Mesenteric fat pad (tissue), 1 donor: Measurements from ENCODE around the gene PAX8. TPM values are rescaled to one million over a fixed set of nuclear protein-coding genes. Genes with fewer than 3 reads are reported as not detected.

Experiments
- DNase-seq: peaks from one replicate; pipeline ENCODE4 v3.0.0-alpha.2; 2020; ENCODE audit warnings: low spot score
- total RNA-seq: library from RNA; stranded (reverse); fragmentation: NEBNext Ultra II Directional; extraction: Animal tissue kit (Norgen Biotek cat#: 25700); gene quantifications from one replicate; pipeline ENCODE4 v1.2.1, GENCODE V29; 2021
- donor health status: DM: yes; HTN: yes; CAD: no.

Gene PAX8
- total RNA-seq, 1 donor from 2014 or later, result 5.3 TPM

DNA sequence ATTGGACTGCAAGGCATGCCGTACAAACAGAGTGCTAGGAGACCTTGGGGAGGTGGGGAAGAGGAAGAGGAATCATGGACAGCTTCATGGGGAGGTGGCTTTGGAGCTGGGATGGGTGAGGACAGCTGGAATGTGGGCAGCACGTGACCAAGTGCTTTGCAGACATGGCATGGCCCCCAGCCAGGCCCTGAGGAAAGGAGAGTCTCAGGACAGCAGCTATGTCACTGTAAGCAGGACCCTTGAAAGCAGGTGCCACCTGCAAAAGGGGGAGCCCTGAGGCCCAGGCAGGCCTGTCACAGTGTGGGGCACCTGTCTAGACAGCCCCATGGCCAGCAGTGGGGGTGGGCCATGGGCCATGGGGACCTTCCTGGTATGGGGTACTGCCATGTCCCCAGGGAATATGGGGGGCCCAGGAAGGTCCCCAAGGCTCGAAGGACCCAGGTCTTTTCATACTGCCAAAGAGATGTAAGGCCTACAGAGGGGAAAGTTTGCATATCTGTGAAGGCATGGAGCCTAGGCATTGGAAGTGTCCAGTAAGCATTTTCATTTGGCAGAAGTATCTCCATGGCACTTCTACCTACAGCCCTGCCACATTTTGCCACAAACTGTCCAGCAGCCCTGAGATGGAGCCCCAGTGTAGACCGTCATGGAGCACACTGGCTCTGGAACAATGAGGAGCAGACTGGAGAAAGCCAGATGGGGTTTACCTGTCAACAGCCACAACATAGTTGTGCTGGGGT is 9.9 kb downstream of the PAX8 start:
- DNase-seq, result no peak

DNA sequence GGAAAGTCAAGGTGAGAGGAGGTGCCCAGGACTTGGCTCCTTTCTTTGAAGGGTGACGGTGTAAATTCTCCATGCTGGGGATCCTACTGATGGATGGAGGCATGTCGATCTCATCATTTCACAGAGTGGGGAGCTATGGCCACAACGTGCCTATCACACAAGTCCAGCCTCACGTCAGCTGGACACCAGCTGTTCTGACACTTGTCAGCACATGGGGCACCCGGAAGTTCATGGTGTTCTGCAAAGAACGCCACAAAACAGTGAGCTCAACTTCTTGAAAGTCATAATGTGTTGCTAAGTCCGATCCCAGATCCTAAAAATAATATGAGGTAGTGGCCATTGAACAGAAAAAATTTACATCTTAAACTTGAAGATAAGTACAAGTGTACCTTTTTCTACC is 12.3 kb downstream of the PAX8 start:
- no peak for DNase-seq

DNA sequence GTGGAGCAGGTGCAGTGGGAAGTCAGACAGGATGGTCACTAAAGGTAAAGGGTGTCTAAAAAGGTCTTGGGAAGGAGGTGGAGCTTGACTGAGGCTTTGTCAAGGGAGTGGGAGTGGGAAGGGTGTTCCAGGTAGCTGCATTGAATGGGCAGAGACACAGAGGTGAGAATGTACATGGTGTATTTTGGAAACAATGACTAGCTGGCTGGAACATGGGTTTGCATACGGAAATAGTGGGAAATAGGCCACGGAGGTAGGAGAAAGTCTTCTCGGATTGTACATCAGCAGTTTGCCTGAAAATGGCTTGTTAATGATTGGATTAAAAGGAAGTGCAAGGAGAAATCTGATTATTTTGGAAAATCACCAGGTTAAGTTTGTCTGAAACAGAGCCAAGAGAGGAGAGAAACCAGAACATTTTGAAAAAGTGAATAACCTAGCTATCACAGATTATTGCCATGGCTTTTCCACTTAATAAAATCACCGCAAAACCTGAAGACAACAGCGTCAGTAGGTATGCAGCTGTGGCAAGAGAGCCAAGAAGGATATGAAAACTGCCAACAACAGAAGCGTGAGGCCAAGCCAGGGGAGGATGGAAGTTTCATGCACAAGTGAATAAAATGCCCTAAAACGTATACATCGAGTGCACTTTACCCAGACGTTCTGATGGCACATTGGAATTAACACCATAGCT is 13.9 kb downstream of the PAX8 start:
- no peak for DNase-seq

DNA sequence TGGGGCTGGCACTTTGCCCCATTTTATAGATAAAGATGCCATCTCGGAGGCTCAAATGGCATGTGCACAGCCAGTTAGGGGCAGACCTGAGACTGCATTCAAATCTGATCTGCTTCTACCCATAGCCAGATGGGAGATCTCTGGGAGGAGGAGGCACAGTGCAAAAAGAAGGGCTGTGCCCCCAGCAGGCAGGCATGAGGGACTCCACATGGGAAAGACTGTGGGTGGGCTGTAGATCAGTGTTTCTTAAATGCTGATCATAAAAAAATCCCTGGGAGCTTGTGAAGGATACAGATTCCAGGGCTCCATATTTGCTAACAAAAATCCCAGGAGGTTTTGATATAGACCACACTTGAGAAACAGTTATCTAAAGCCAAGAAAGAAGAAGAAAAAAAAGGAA is 15.2 kb downstream of the PAX8 start:
- no peak for DNase-seq

DNA sequence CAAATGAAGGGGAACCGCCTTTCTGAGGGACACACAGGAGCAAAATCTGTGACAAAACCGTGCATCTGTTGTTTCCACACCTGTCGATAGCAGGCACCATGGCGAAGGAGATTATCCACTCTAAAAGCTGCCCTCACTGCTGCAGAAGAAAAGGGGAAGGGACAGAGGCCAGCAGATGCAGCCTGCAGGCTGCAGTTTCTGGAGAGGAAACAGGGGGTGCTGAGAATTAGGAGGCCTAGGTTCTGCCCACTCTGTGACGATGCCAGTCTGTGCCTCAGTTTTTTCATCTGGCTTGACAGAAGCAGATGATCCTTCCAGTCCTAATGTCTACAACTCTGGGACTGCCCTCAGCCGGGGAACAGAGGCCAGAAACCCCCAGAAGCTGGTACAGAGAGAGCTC is 17.7 kb downstream of the PAX8 start:
- no peak for DNase-seq

DNA sequence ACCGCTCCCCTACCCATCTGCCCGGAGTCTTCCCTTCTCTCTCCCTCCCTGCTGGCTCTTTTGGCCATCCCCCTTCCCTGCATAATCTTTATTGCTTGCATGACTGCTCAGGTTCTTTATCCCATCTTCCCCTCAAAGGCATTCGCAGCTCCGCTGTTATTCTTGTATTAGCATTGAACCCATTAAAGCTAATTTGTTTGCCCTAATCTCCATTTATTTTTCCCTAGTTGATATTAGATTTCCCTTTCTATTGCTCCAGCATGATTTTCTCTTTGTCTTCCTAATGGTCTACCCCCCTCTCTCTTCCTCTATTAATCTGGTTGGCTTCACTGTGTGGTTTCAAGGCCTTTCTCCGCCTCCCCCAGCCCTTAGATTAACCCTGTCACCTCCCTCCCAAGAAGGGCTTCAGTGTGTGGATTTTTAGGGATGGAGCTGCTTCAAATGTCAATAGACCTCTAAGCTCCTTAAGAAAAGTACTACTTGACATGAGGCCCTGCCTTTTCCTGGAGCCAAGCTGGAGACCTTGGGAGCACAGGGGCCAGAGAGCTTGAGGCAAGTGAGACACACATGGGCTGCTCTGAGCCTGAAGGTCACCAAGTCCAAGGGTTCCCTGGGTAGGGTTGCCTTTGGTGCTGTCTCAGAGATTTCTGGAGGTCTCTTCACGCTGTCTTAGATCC is 20.1 kb downstream of the PAX8 start:
- no peak for DNase-seq

DNA sequence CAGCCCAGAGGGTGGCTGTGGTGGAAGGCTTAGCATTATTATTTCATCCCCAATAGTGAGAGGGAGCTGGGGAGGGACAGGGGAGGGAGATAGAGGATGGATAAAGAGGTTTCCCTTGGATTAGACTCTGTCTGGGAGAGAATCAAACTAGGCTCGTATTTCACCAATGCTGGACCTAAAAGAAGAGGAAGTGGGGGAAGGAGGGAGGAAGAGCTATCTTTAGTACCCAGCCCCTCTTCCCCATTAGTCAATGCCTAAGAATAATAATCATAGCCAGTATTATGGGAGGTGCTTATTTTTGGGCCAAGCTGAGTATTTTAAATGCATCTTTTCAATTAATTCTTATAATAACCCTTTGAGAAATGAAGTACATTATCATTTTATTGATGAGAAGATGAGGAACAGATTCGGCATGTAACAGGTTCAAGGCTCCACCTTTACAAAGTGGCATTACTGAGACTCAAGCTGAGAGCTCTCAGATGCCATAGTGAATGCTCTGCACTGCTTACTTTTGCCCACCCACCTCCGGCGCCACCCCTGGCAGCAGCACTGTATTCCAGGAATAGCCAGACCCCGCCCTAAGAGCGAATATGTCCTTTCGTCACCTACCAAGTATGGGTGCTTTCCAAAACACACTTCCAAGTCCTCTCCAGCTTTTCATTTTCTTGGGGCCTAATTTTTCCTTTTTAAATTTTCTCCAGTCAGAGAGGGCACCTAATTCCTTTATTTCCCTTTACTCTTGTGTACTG is 21.0 kb downstream of the PAX8 start:
- no peak for DNase-seq

DNA sequence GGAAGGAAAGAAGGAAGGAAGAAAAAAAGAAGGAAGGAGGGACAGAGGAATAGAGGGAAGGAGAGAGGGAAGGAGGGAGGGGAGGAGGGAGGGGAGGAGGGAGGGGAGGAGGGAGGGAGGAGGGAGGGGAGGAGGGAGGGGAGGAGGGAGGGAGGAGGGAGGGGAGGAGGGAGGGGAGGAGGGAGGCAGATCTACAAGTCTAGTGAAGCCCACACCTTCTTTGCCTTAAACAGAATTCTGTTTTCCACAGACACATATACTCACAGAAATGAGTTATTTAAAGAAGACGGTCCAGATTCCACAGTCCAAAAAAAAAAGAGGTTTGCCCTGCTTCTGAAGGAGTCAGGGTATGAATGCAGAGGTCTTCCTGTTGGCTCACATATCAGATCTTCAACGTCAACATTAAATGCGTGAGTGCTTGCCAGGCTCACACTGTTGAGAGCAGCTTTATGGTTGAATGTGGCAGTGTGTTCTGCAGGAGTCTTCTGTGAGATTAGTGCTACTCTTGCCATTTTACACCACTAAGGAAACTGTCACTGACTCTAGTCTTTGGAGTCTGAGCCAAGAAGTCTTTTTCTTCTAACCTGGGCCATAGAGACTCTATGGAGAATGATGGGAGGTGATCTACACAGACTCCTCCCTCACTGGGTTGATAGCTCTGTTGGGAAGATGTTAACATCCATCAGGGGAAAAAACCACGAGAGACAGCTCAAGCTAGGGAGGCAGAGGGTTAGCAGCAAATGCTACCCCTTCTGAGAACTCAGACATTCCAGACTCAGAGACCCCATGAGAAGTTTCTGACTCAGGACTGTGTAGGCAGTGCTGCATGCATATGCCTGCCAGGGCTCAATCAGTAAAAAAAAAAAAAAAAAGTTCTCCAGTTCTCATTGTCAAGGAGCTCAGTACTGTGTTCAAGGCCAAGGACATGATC is 23.3 kb downstream of the PAX8 start:
- DNase-seq, result no peak

DNA sequence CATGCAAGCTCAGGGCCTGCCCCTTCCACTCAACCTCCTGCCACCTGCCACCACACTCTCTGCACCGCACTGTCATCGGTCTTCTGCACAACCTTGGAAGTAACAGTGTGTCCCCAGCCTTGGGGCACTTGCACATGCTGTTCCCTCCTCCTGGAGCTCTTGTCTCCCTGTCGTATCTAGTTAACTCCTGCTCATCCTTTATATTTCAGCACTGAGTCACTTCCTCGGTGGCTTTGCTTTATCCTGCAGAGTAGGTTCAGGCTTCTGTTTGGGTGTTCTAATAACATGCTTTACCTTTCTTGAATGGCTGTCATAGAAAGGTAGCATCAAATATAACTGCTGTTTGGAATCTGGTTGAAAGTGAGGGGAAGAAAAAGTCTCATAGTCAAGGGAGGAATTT is 25.3 kb downstream of the PAX8 start:
- no peak for DNase-seq

DNA sequence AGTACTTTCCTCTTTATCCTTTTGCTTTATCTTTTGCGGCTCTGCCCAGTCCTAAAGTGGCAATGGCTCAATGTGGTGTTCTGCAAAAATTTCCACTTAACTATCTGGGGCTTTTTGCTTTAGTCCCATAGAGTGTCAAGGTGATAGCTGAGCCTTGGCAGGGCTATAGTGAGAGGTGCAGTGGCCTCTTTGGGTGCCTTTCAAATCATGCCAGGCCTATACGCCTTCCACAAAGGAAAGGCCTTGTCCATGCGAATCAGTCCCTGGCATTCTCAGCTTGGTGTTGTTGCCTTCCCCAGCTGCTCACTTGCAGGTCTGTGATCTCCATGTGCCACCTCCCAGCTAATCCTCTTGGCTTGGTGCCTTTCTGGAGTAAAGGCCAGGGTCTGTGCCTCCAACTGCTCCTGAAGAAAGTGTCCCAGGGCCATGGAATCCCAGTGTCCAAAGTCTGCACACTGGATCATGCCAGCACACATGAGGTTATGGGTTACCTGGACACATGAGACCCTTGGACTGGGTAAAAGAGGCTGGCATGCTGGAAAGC is 26.6 kb downstream of the PAX8 start:
- DNase-seq, result no peak

DNA sequence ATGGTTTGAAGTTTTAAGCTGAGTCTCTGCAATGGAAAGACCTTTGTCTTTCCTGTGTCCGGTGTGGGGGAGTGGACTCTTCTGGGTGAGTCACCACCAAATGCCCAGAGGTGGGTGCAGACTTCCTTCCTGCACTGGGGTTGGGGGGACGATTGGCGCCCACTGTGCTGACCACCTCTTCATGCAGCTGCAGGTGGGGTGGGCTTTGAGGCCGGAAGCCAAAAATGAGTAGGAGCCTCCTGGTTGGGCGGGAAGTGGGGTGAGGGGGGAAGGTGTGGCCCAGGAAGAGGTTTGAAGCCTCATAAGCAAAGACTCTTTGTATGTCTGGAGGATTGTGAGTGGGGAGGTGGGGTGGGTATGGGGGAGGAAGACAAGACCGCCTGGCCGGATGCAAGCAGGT is 27.6 kb downstream of the PAX8 start:
- DNase-seq, result no peak

DNA sequence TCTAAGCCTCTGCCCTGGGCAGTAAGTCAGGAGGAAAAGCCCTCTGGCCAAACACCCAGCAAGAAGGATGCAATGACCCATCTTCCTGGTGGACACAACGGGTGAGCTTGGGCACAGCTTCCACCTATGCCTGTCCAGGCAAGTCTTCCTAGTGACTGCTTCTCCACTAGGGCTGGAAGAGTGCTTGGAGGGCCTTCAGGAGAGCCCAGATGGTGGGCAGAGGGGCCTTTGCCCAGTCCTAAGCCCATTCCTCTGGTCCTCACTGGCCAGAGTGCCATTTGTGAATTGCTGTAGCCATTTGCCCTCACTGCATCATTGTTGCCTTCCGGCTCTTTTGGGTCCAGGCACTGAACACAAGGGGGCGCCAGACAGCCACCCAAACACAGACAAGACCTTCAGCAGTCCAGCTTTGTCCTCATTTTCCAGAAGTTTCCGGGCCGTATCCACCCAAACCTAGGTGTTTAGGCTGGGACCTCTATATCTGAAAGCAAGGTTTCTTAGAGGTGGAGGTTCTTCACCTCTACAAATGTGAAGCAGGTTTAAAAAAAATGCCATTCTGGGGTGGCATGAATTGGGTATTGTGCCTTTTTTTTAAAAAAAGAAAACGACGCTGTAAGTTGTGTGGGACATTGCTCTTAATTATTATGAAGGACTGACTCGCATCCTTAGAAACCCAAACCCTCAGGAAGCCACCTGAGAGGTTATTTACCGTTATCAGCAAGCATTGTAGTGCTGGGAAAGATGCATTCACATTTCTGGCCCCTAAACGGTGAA is 29.5 kb downstream of the PAX8 start:
- DNase-seq, result no peak

DNA sequence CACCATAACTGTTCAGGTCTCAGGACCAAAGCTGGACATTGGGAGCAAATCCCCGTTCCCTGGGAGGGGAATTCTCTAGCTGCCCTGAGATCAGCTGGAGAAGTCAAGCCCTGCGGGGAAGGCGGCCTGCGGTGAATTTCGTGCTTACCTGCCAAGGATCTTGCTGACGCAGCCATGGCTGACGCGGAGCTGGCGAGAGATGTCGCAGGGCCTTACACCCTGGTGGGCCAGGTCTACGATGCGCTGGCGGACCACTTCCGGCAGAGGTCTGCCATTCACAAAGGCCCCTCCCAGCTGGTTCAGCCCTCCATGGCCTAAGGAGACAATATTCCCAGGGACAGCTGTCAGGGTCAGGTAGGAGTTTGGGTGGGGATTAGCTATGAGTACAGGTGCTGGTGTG is 32.1 kb downstream of the PAX8 start:
- DNase-seq, result no peak

DNA sequence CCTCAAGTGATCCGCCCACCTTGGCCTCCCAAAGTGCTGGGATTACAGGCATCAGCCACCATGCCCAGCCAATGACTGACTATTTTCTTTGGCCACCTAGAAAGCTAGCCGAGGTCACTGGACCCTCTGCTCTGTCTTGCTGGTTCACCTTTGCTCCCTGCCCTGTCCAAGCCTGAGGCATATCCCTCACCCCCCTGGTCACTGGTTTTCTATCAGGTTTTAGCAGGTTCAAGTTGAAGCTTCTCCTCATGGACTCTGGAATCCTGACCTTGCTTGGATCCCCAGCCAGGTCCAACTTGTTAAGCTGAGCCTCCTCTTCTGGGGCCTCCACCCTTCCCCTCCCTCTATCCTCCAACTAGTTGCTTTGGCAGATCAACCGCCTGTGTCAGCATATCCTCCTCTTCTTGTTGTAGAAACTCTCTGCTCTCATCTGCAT is 33.4 kb downstream of the PAX8 start:
- DNase-seq, result no peak

DNA sequence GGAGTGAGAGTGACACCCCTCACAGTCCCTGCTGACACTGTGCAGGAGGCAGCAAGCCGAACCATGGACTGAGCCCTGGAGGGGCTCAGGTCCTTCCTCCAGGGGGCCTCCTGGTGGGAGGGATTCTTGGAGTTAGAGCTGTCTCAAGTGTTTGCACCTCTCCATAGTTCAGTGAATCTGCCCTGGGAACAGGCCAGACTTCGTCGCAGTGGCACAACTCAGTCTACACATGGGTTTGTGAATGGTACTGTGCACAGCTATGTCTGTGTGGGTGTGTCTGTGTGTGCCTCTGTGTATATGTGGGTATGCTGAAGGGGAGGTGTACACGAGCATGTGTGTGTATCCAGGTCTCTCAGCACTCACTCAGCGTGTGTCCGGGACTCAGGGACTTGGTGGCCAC is 36.4 kb downstream of the PAX8 start:
- peak; percentile 65 for DNase-seq

DNA sequence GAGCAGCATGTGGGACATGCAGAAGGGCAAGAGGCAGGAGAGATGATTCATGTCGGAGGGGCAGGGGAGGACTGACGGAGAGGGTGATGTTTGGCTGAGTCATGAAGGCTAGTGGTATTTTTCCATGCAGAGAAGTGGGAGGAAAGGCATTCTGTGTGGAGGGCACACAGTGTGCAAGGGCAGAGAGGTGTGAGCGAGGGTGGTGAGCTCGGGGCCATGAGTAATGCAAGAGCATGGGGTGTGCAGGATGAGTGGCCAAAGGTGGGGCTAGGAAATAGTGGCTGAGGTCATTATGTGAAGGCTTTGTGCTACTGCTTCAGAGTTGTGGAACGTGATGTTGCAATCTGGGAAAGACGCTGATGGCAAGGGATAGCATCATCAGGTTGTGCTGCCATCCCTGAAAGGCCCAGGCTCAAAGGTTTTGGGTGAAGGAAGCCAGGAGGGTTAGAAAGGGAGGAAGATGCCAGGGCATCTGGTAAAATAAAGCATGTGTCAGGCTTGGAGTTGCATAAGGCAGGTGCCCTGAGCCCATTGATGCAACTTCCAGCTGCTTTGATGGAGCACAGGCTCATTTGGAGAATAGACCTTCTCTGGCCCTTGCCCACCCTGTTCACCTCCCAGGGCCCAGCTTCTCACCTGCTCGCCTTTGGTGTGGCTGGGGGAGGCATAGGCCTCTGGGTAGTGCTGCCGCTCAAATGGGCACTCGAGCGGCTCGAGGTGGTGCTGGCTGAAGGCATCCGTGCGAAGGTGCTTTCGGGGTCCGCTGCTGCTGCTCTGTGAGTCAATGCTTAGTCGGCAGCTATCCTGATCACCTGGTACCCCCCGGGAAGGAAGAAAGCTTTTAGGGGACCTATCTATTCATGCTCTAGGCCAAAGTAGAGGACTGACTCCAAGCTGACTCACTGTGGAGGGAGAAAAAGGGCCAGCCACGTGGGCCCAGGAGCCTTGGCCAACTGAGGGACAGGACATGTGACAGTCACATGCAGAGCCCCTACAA is 37.5 kb downstream of the PAX8 start:
- peak; percentile 89 for DNase-seq

DNA sequence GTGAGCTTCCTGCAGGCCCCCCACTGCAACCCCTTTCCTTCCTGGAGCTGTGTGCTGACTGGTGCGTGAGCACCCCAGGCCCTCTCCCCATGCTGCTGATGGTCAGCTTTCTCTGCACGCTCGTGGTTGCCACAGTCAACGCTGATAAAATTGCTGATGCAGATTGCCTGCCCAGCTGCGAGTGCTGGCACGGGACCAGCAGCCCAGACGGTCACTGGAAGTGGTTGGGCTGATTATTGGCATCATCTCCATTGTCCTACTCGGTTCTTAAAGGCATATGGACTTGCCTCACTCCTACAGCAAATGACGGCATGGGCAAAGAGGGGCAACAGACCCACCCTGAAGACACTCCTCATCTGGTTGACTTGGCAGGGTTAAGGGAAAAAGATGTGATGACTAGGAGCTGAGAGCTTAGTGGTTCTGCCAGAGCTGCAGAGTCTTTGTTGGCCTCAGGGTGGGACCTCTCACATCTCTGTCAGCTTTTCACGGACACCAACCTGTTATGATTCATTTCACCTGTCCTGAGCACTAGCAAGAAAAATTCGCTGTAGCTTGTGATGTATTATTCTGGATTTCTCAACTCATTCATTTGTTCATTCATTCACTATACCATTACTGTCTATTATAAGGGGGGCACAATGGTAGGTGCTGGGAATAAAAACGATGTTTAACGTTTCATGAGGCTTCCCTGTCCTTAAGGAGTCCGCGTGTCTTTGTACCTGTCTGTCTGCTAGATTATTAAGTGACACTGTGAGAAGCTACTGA is 38.4 kb downstream of the PAX8 start:
- DNase-seq, result peak; percentile 91
